HepG2 (cell line): ENCODE data around the gene TNFAIP3. TPM values are rescaled to one million over a fixed set of nuclear protein-coding genes. Genes with fewer than 3 reads are reported as not detected.

Experiments used
- ATF7 ChIP-seq, 2 experiments: fragments of 450-650 bp in 1 of 2; sonication (generic) in 1 of 2; formaldehyde crosslinking in 1 of 2; IDR thresholded peaks; 2 replicates each; pipeline versions ENCODE4 v1.4.0 to v1.6.1; 2016 to 2020; ENCODE audit warnings: antibody characterized with exemption in 1 of 2, mild to moderate bottlenecking in 1 of 2, missing genetic modification reagents in 1 of 2
- DBP ChIP-seq: sonication (generic); formaldehyde crosslinking; IDR thresholded peaks from 2 replicates; pipeline ENCODE4 v1.4.0; 2020; ENCODE audit warnings: missing genetic modification reagents; ENCODE audit errors: not compliant biosample characterization
- EED ChIP-seq: sonication (generic); formaldehyde crosslinking; IDR thresholded peaks from 2 replicates; pipeline ENCODE4 v1.5.0; 2020; ENCODE audit warnings: mild to moderate bottlenecking, missing genetic modification reagents
- FOSL2 ChIP-seq: sonication (generic); formaldehyde crosslinking; IDR thresholded peaks from 2 replicates; pipeline ENCODE4 v1.4.0; 2020; ENCODE audit warnings: missing genetic modification reagents
- FOXO1 ChIP-seq: sonication (generic); formaldehyde crosslinking; IDR thresholded peaks from 2 replicates; pipeline ENCODE4 v1.4.0; 2020; ENCODE audit warnings: missing genetic modification reagents
- HDAC1 ChIP-seq: sonication (generic); formaldehyde crosslinking; IDR thresholded peaks from 2 replicates; pipeline ENCODE4 v1.5.1; 2020; ENCODE audit warnings: mild to moderate bottlenecking, missing genetic modification reagents
- HES4 ChIP-seq: sonication (generic); formaldehyde crosslinking; IDR thresholded peaks from 2 replicates; pipeline ENCODE4 v1.9.0; 2021; ENCODE audit warnings: mild to moderate bottlenecking, missing genetic modification reagents, borderline replicate concordance
- HNRNPL ChIP-seq: fragments of 200-400 bp; formaldehyde crosslinking; IDR thresholded peaks from 2 replicates; pipeline ENCODE4 v1.6.1; 2017; ENCODE audit warnings: mild to moderate bottlenecking, low read depth, low read length
- NFIC ChIP-seq: IDR thresholded peaks from 2 replicates; pipeline ENCODE4 v1.6.1; 2012; ENCODE audit warnings: mild to moderate bottlenecking, low read length, inconsistent platforms
- NFKB2 ChIP-seq: sonication (generic); formaldehyde crosslinking; IDR thresholded peaks from 2 replicates; pipeline ENCODE4 v1.4.0; 2020; ENCODE audit warnings: missing genetic modification reagents, borderline replicate concordance
- NFRKB ChIP-seq: fragments of 450-650 bp; IDR thresholded peaks from 2 replicates; pipeline ENCODE4 v1.6.1; 2017
- PRMT3 ChIP-seq: sonication (generic); formaldehyde crosslinking; IDR thresholded peaks from 2 replicates; pipeline ENCODE4 v1.8.1; 2022; ENCODE audit warnings: low read depth, mild to moderate bottlenecking, moderate library complexity, missing genetic modification reagents, borderline replicate concordance
- SIN3A ChIP-seq: IDR thresholded peaks from 2 replicates; pipeline ENCODE4 v1.6.1; 2011; ENCODE audit warnings: low read depth, mild to moderate bottlenecking, control low read depth, low read length, borderline replicate concordance
- TBX3 ChIP-seq: fragments of 450-650 bp; IDR thresholded peaks from 2 replicates; pipeline ENCODE4 v1.6.1; 2017; ENCODE audit warnings: antibody characterized with exemption, mild to moderate bottlenecking, inconsistent platforms, borderline replicate concordance
- TCF7L2 ChIP-seq: IDR thresholded peaks from 2 replicates; pipeline ENCODE4 v1.6.1; 2011; ENCODE audit warnings: mild to moderate bottlenecking, low read depth, low read length, moderate library complexity
- ZFYVE20 ChIP-seq: sonication (generic); formaldehyde crosslinking; IDR thresholded peaks from 2 replicates; pipeline ENCODE4 v1.8.0; 2023; ENCODE audit warnings: low read depth, mild to moderate bottlenecking, moderate library complexity, missing genetic modification reagents, borderline replicate concordance
- ZNF101 ChIP-seq: sonication (generic); formaldehyde crosslinking; IDR thresholded peaks from 2 replicates; pipeline ENCODE4 v1.4.0; 2020; ENCODE audit warnings: mild to moderate bottlenecking, low read depth, missing genetic modification reagents, borderline replicate concordance
- ZNF138 ChIP-seq: sonication (generic); formaldehyde crosslinking; IDR thresholded peaks from 2 replicates; pipeline ENCODE4 v1.5.0; 2020; ENCODE audit warnings: mild to moderate bottlenecking, low read depth, missing genetic modification reagents
- ZNF276 ChIP-seq: sonication (generic); formaldehyde crosslinking; IDR thresholded peaks from 2 replicates; pipeline ENCODE4 v1.4.0; 2020; ENCODE audit warnings: mild to moderate bottlenecking, low read depth, missing genetic modification reagents
- ZNF343 ChIP-seq: sonication (generic); formaldehyde crosslinking; IDR thresholded peaks from 2 replicates; pipeline ENCODE4 v1.4.0; 2020; ENCODE audit warnings: mild to moderate bottlenecking, missing genetic modification reagents
- ZNF746 ChIP-seq: sonication (generic); formaldehyde crosslinking; IDR thresholded peaks from 2 replicates; pipeline ENCODE4 v1.8.0; 2022; ENCODE audit warnings: mild to moderate bottlenecking, missing genetic modification reagents
- ZNF747 ChIP-seq: sonication (generic); formaldehyde crosslinking; IDR thresholded peaks from 2 replicates; pipeline ENCODE4 v1.8.1; 2023; ENCODE audit warnings: missing genetic modification reagents, mild to moderate bottlenecking, borderline replicate concordance
- ZNF781 ChIP-seq: sonication (generic); formaldehyde crosslinking; IDR thresholded peaks from 2 replicates; pipeline ENCODE4 v1.5.1; 2020; ENCODE audit warnings: borderline replicate concordance, mild to moderate bottlenecking, missing genetic modification reagents; ENCODE audit errors: not compliant biosample characterization
- polyA plus RNA-seq, 8 experiments: library from polyadenylated mRNA; depleted of rRNA in 3 of 8; stranded (reverse) in 7 of 8; unstranded in 1 of 8; fragments of >200 nt; fragmentation: Illumina TruSeq in 4 of 8; extraction: Trizol in 4 of 8; gene quantifications; 2 replicates each; pipeline versions ENCODE4 v1.2.1 to v1.2.3, GENCODE V29; 2011 to 2016; ENCODE audit warnings: low read depth in 4 of 8, missing spikeins in 1 of 8, mixed read lengths in 1 of 8; ENCODE audit not compliant: insufficient read depth in 1 of 8
- total RNA-seq, 5 experiments: library from RNA; depleted of rRNA; stranded (reverse); fragments of >200 nt; fragmentation: Illumina TruSeq; extraction: Trizol; gene quantifications; 2 replicates each; pipeline ENCODE4 v1.2.3, GENCODE V29; 2016; ENCODE audit warnings: low read depth in 1 of 5
- TF ChIP-seq, protein P1 (sequence below): IDR thresholded peaks from 2 replicates; pipeline ENCODE4 v1.6.1; 2016

The TNFAIP3 gene
- total and polyA plus RNA-seq, 2 of the 13 experiments (the other 11 are each of a cell fraction or from before 2014, with no cell fraction given): 28.2 to 47.1 TPM

GRCh38 chr6:137867685-137868509, 838 bp downstream of the TNFAIP3 start (continued):
- TF ChIP-seq ATF7 (IDR thresholded peaks at IDR 0.05): no peak
- 0 out of 2 replicates have a peak, but pooled peaks have one; percentile 40 for TF ChIP-seq ATF7 (CRISPR knock-in tag; IDR thresholded peaks at IDR 0.05)
- 0 out of 2 replicates have a peak, but pooled peaks have one; percentile 66 for TF ChIP-seq ZNF101 (CRISPR knock-in tag)
- peak; percentile 9 for TF ChIP-seq ZNF781 (CRISPR knock-in tag)
- TF ChIP-seq ZNF343 (CRISPR knock-in tag): peak; percentile 27; the same call in 1 of the 2 replicates
- no peak for TF ChIP-seq ZNF746
- no peak for TF ChIP-seq FOXO1
- peak; percentile 49 for TF ChIP-seq HDAC1
- no peak for TF ChIP-seq ZNF747
- 0 out of 2 replicates have a peak, but pooled peaks have one; percentile 13 for TF ChIP-seq PRMT3 (CRISPR knock-in tag)
- no peak for TF ChIP-seq NFRKB
- TF ChIP-seq FOSL2: no peak
- peak; percentile 28 for TF ChIP-seq DBP (CRISPR knock-in tag)
- TF ChIP-seq SIN3A: no peak; the same call in 1 of the 2 replicates
- no peak for TF ChIP-seq ZNF138
- TF ChIP-seq EED (CRISPR knock-in tag): no peak
- TF ChIP-seq NFIC: 0 out of 2 replicates have a peak, but pooled peaks have one; percentile 38
- no peak for TF ChIP-seq ZNF276
- no peak for TF ChIP-seq NFKB2 (CRISPR knock-in tag)
- TF ChIP-seq HES4 (CRISPR knock-in tag): peak; percentile 17; the same call in 1 of the 2 replicates
- no peak for TF ChIP-seq ZFYVE20 (CRISPR knock-in tag)
- peak; percentile 82 for TF ChIP-seq HNRNPL
- TF ChIP-seq TBX3: no peak
- TF ChIP-seq, protein P1, sequence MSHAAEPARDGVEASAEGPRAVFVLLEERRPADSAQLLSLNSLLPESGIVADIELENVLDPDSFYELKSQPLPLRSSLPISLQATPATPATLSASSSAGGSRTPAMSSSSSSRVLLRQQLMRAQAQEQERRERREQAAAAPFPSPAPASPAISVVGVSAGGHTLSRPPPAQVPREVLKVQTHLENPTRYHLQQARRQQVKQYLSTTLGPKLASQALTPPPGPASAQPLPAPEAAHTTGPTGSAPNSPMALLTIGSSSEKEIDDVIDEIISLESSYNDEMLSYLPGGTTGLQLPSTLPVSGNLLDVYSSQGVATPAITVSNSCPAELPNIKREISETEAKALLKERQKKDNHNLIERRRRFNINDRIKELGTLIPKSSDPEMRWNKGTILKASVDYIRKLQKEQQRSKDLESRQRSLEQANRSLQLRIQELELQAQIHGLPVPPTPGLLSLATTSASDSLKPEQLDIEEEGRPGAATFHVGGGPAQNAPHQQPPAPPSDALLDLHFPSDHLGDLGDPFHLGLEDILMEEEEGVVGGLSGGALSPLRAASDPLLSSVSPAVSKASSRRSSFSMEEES: no peak
- no peak for TF ChIP-seq TCF7L2
